IPS-NIHi7 (cell line): Measurements from ENCODE around the gene MAS1L.

Source experiments
- DNase-seq: peaks from one replicate; pipeline ENCODE4 v3.0.0; 2012; ENCODE audit warnings: mixed read lengths; ENCODE audit errors: extremely low spot score

The MAS1L gene

GRCh38 chr6:29510202-29510601 is 22.4 kb upstream of the MAS1L start:
- DNase-seq = peak; percentile 36

DNA sequence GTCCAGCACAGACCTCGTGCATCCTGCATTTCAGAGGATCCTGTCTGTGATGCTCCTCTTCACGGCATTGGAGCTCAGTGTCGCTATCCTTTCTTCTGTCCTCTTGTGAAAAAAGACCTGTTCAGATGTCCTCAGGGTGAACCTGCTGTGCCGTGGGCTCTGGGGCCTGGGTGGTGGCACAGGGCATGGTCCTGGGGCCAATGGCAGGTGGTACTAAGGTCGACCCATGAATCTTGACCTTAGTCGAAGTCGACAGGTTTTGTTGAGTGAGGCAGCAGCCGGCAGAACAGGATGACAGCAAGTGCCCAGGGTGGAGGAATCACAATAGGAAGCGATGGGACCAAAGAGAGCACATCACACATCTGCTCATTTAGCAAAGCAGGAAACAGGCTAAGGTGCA is 22.0 kb upstream of the MAS1L start:
- DNase-seq = no peak

GRCh38 chr6:29509239-29509638 is 21.5 kb upstream of the MAS1L start:
- no peak for DNase-seq

- DNase-seq = no peak
Measured at GRCh38 chr6:29507319-29507718, 19.6 kb upstream of the MAS1L start.

- DNase-seq = no peak
Measured at GRCh38 chr6:29506446-29507067, 18.8 kb upstream of the MAS1L start.

DNA sequence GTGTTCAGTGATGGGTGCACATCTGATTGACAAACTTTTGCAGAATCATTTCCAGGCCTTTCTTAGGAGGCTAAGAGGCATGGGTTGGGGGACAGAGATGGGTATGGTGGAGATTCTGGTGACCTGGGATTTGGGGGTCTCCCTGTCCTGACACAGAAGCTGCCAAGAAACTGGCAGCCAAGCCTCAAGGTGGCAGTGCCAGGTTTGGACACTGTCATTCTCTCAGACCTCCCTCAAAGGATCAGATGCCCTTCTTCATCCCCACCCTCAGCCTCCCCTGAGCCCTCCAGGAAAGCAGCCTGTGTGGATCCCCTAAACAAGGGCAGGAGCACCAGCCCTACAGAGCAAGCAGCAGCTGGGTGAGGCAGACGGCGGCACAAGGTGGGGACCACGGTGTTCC is 18.1 kb upstream of the MAS1L start:
- DNase-seq = no peak

- no peak for DNase-seq
Measured at GRCh38 chr6:29504961-29505360, 17.2 kb upstream of the MAS1L start.

GRCh38 chr6:29502597-29502996 is 14.8 kb upstream of the MAS1L start:
- DNase-seq = no peak

DNA sequence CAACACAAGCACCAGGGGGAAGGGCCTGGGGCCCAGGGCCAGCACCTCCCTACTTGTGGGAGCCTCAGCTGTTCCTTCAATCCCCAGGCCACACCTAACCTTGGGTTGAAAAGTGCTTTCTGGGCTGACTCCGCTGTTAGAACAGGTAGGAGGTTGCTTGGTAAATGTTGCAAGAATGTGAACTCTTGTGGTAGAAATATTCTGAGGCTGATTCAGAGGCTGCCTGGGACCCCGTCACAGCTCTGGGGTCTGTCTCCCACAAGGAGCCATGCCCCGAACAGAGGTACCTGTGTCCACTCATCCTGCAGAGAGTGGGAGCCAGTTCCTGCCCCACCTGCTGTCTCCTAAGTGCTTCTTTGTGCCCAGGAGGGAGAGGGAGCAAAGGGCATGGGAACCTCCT is 14.4 kb upstream of the MAS1L start:
- no peak for DNase-seq

GRCh38 chr6:29501106-29501505 is 13.3 kb upstream of the MAS1L start:
- DNase-seq = no peak

DNA sequence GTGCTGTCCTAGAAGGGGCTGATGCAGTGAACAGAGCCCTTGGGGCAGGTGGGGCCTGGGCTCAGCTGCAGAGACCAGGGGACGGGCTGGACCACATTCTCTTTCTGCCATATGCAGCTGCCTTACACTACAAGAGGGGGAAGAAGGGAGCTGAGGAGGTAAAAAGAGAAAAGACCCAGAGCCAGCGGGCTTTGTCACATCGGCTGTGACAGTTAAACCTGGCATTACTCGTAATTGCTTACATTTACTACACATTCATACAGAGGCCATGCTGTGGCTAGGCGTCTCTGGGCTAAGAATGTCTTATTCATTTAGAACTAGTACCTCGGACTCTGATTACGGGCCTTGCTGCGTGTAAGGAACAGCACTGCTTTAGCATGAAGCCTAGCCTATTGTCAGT is 12.8 kb upstream of the MAS1L start:
- DNase-seq = no peak

DNA sequence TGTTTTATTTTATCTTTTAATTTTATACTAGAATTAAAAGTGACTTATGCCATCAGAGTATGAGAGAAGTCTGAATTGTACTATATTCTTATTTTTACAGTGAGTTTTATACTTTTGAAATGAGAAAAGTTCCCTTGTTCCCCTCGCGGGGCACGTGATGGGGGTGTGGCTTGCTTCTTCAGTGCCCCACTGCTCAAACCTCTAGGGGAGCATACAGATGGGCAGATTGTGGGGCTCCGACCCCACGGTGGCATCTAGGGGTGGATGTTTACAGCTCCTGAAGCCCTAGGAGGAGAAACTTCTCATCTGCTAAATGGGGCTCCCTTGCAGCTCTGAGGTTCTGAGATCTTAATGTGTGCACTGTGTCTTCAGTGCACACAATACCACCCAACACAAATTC is 11.9 kb upstream of the MAS1L start:
- no peak for DNase-seq

GRCh38 chr6:29496961-29497360 is 9.2 kb upstream of the MAS1L start:
- no peak for DNase-seq

DNA sequence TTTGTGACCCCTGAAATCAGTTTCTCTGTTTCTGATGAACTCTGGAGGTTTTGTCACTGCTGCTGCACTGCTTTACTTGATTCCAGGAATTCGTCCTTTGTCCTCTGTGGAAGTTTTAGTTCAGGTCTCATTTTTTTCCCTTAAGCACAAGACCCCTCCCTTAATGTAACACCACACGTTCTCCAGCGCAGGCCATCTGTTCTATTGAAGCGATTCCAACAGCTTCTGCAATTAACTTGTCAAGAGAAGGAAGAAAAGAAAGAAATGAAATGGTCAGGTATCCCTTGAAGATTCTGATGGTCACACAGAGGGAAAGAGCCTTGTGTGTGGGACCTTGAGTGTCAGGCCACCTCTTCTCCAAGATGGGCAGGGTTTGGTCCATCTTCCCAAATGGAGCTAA is 7.8 kb upstream of the MAS1L start:
- no peak for DNase-seq

GRCh38 chr6:29494131-29494530 is 6.4 kb upstream of the MAS1L start:
- DNase-seq = no peak

- DNase-seq = no peak
Measured at GRCh38 chr6:29493261-29493660, 5.5 kb upstream of the MAS1L start.

DNA sequence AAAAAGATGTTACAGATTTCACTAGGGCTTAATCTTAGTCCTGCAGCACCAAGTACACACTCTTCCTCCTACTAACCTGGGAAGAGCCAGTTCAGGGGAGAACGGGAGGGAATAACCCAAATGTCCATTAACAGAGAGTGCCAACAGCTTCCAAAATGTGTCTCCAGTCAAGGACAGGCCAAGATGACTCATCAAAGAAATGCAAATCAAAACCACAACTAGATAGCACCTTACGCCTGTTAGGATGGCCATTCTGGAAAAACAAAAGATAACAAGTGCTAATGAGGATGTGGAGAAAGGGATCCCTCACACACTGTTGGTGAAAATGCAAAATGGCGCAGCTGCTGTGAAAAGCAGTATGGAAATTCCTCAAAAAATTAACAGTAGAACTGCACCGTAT is 3.8 kb upstream of the MAS1L start:
- no peak for DNase-seq

- no peak for DNase-seq
Measured at GRCh38 chr6:29490552-29490951, 2.8 kb upstream of the MAS1L start.

GRCh38 chr6:29490055-29490454 is 2.3 kb upstream of the MAS1L start:
- no peak for DNase-seq

GRCh38 chr6:29489286-29489685 is 1.5 kb upstream of the MAS1L start:
- DNase-seq = no peak

DNA sequence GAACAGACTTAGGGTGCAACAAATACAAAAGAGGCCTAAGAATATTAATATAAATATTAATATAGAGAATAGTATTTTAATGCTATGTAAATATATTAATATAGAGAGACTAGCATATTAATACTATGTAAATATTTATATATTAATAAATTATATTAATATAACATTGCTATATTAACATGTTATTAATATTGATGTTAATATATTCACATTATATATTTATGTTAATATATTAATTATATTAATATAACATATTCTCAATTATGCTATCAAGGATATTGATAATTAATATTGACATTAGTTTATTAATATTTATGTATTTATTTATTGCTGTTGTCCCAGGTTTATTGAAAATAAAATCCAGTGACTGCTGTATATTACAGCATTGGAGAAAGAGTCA is 1.1 kb upstream of the MAS1L start:
- DNase-seq = no peak

- no peak for DNase-seq
Measured at GRCh38 chr6:29487131-29487530, 625 bp downstream of the MAS1L start.

- DNase-seq = no peak
Measured at GRCh38 chr6:29486577-29486976, 1.2 kb downstream of the MAS1L start.

- DNase-seq = no peak
Measured at GRCh38 chr6:29483735-29484134, 4.0 kb downstream of the MAS1L start.

DNA sequence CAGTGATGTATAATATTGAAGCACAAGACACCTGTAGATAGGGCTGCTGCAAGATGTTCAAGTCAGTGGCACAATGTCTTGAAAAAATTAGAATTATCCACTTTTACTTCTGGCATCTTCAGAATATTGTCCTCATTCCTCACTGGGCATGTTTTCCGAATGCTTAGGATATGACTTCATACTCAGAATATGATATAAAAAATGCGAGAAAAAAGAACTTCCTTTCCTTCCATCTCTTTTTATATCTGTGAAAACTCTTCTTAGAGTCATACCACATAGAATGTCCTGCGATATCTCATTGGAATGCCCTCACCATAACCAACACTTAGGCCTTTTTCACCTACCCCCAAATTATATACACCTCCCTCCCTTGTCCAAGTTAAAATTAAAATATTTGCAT is 4.6 kb downstream of the MAS1L start:
- no peak for DNase-seq
